ENCODE data around the gene TCF15. TPM values are rescaled to one million over a fixed set of nuclear protein-coding genes. Genes with fewer than 3 reads are reported as not detected.

The TCF15 gene
- polyA plus RNA-seq, 3 donors, result not detected

DNA sequence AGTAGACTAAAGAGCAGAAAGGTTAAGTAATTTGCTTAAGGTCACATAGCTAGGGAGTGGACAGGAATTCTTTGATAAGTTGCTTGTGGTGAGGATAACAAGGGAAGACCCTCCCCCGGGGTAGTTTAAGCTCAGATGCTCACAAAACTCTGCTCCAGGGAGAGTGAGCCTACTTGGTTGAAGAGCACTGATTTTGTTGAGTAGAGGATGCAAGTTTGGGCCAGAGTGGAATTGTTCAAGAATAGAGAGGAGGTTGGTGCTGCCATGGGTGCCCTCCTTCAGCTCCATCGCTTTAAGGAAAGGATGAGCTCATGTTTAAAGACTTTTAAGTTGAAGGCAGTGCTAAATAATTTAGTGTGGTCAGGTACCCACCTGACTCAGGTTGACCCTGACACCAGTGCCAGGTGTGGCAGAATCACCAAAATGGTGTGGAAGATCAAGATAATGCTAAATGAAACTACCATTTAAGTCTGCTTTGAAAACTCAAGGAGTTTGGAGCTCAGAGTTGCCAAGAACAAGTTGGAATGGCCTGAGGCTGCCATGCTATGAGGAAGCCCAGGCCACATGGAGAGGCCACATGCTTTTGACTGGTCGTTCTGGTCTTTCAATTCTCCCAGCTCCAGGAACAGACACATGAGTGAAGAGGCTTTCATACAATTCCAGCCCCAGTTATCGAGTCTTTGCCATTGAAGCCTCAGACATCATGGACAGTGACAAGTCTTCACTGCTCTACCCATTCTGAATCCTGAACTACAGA is 8.0 kb upstream of the TCF15 start:
- DNase-seq, result no peak

GRCh38 chr20:615514-615913 is 5.4 kb upstream of the TCF15 start:
- Histone ChIP-seq H3K27ac (ENCODE audit: low read depth in 1 of 2, low read length in 2 of 2) (no peak overlapping the region), H3K4me3 (replicated peaks in 1 of 3; ENCODE audit: low read depth in 2 of 3, low read length in 3 of 3) (no peak overlapping the region), H3K4me1 (ENCODE audit: control insufficient read depth in 1 of 2, insufficient read depth in 2 of 2, low read length in 2 of 2) (peaks cover 9 to 12% of the 10 kb centered on the region in 2 donors), H4K20me1 (ENCODE audit: insufficient read depth, low read length) (no peaks in the 10 kb centered on the region), H3K27me3 (ENCODE audit: control insufficient read depth in 2 of 2, insufficient read depth in 2 of 2, low read length in 2 of 2) (peaks cover 20 to 31% of the 10 kb centered on the region in 2 donors), H3K79me2 (ENCODE audit: insufficient read depth, low read length) (no peaks in the 10 kb centered on the region), H3K36me3 (replicated peaks in 1 of 2; ENCODE audit: control insufficient read depth in 1 of 2, insufficient read depth in 2 of 2, low read length in 2 of 2) (no peaks in the 10 kb centered on the region), H3K9ac (ENCODE audit: insufficient read depth, low read length, poor library complexity, severe bottlenecking) (no peak overlapping the region), H3K9me3 (replicated peaks in 1 of 2; ENCODE audit: control insufficient read depth in 1 of 2, insufficient read depth in 1 of 2, low read length in 2 of 2) (peaks cover 7 to 24% of the 10 kb centered on the region in 2 donors), H3K4me2 (replicated peaks; ENCODE audit: extremely low read depth, low read length, poor library complexity, severe bottlenecking) (no peak overlapping the region), H2AFZ (ENCODE audit: insufficient read depth, low read depth, low read length, poor library complexity, severe bottlenecking) (no peak overlapping the region)
- TF ChIP-seq CTCF (IDR thresholded peaks at IDR 0.05), result no peak
- Mint-ChIP-seq H3K4me3 (no peak overlapping the region), H3K4me1 (peaks cover 26% of the 10 kb centered on the region), H3K36me3 (peaks cover 0 to 1% of the 10 kb centered on the region in 2 donors), H3K27ac (no peak overlapping the region), H3K27me3 (ENCODE audit: low read depth in 3 of 3) (peaks cover 27 to 34% (median 34%) of the 10 kb centered on the region in 3 donors), H3K9me3 (peaks cover 6 to 13% (median 11%) of the 10 kb centered on the region in 7 donors)
- DNase-seq, result peak in 1 of 3 donors; percentile 9
- intact Hi-C loops (cut with micrococcal nuclease), result no loop called here
- no CpG with 5 or more reads among the region's 4 CpGs for WGBS (ENCODE audit: insufficient coverage)

More for the DNA sequence above, 8.0 kb upstream of the TCF15 start:
- H3K27me3 Mint-ChIP-seq (ENCODE audit: low read depth in 3 of 3), result peaks cover 7 to 14% (median 11%) of the 10 kb centered on the region in 3 donors
- no peak overlapping the region for H3K4me3 Mint-ChIP-seq
- Histone ChIP-seq H3K27me3 (ENCODE audit: control insufficient read depth in 2 of 2, insufficient read depth in 2 of 2, low read length in 2 of 2) (peaks cover 0 to 5% of the 10 kb centered on the region in 2 donors), H2AFZ (ENCODE audit: insufficient read depth, low read depth, low read length, poor library complexity, severe bottlenecking) (no peak overlapping the region), H3K4me3 (replicated peaks in 1 of 3; ENCODE audit: low read depth in 2 of 3, low read length in 3 of 3) (no peak overlapping the region), H3K9me3 (replicated peaks in 1 of 2; ENCODE audit: control insufficient read depth in 1 of 2, insufficient read depth in 1 of 2, low read length in 2 of 2) (peaks cover 6 to 7% of the 10 kb centered on the region in 2 donors), H3K4me2 (replicated peaks; ENCODE audit: extremely low read depth, low read length, poor library complexity, severe bottlenecking) (no peak overlapping the region), H4K20me1 (ENCODE audit: insufficient read depth, low read length) (no peaks in the 10 kb centered on the region), H3K9ac (ENCODE audit: insufficient read depth, low read length, poor library complexity, severe bottlenecking) (no peak overlapping the region), H3K27ac (ENCODE audit: low read depth in 1 of 2, low read length in 2 of 2) (no peak overlapping the region), H3K36me3 (replicated peaks in 1 of 2; ENCODE audit: control insufficient read depth in 1 of 2, insufficient read depth in 2 of 2, low read length in 2 of 2) (no peaks in the 10 kb centered on the region), H3K4me1 (ENCODE audit: control insufficient read depth in 1 of 2, insufficient read depth in 2 of 2, low read length in 2 of 2) (peaks cover 5 to 11% of the 10 kb centered on the region in 2 donors), H3K79me2 (ENCODE audit: insufficient read depth, low read length) (no peaks in the 10 kb centered on the region)
- peaks cover 5 to 8% (median 7%) of the 10 kb centered on the region in 7 donors for H3K9me3 Mint-ChIP-seq
- intact Hi-C loops (cut with micrococcal nuclease), result no loop called here
- no peak overlapping the region for H3K27ac Mint-ChIP-seq
- peaks cover 15% of the 10 kb centered on the region for H3K4me1 Mint-ChIP-seq
- no peak for TF ChIP-seq CTCF (IDR thresholded peaks at IDR 0.05)
- no peaks in the 10 kb centered on the region for H3K36me3 Mint-ChIP-seq
- 75% methylated on average over 4 of the region's 4 CpGs for WGBS (ENCODE audit: insufficient coverage)

All from CD14-positive monocyte (primary cell).